Mesothelial cell of epicardium (in vitro differentiated cells): ENCODE measurements around the gene WDR31. TPM values are rescaled to one million over a fixed set of nuclear protein-coding genes. Genes with fewer than 3 reads are reported as not detected.
"Not testable (repeated sequence)": the region's sequence is repeated elsewhere in the genome, so short reads cannot be mapped to it uniquely, and the experiment has no call there.

Experiments
- DNase-seq, 2 experiments: peaks; one replicate each; pipeline ENCODE4 v3.0.0; 2021; ENCODE audit warnings: low spot score in 2 of 2; ENCODE audit not compliant: unreplicated experiment in 2 of 2
- H3K27ac Mint-ChIP-seq: 2 replicates; pipeline ENCODE4 v1.8.0; 2021; ENCODE audit warnings: mixed read lengths
- H3K27me3 Mint-ChIP-seq: 2 replicates; pipeline ENCODE4 v1.8.0; 2021; ENCODE audit warnings: low read depth, mixed read lengths
- H3K36me3 Mint-ChIP-seq: 2 replicates; pipeline ENCODE4 v1.8.0; 2021; ENCODE audit warnings: mixed read lengths
- H3K4me1 Mint-ChIP-seq: 2 replicates; pipeline ENCODE4 v1.8.0; 2021; ENCODE audit warnings: mixed read lengths
- H3K4me3 Mint-ChIP-seq: 2 replicates; pipeline ENCODE4 v1.8.0; 2021; ENCODE audit warnings: mild to moderate bottlenecking, moderate library complexity, mixed read lengths
- H3K9me3 Mint-ChIP-seq: 2 replicates; pipeline ENCODE4 v1.8.0; 2021; ENCODE audit warnings: mixed read lengths
- total RNA-seq: library from RNA; stranded (reverse); gene quantifications from 3 replicates; pipeline ENCODE4 v1.2.1, GENCODE V29; 2021
- TF ChIP-seq, protein P1 (sequence below): fragments of 200-600 bp; sonication (generic); IDR thresholded peaks from one replicate; pipeline ENCODE4 v1.5.0; 2021; ENCODE audit warnings: antibody characterized with exemption; ENCODE audit not compliant: unreplicated experiment

Gene WDR31
- total RNA-seq, 1 donor from 2014 or later, result 4.5 TPM

- DNase-seq, result no peak
- TF ChIP-seq, protein P1, sequence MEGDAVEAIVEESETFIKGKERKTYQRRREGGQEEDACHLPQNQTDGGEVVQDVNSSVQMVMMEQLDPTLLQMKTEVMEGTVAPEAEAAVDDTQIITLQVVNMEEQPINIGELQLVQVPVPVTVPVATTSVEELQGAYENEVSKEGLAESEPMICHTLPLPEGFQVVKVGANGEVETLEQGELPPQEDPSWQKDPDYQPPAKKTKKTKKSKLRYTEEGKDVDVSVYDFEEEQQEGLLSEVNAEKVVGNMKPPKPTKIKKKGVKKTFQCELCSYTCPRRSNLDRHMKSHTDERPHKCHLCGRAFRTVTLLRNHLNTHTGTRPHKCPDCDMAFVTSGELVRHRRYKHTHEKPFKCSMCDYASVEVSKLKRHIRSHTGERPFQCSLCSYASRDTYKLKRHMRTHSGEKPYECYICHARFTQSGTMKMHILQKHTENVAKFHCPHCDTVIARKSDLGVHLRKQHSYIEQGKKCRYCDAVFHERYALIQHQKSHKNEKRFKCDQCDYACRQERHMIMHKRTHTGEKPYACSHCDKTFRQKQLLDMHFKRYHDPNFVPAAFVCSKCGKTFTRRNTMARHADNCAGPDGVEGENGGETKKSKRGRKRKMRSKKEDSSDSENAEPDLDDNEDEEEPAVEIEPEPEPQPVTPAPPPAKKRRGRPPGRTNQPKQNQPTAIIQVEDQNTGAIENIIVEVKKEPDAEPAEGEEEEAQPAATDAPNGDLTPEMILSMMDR, result no peak
- Mint-ChIP-seq H3K4me1 (peaks cover 9% of the 10 kb centered on the region), H3K36me3 (no peaks in the 10 kb centered on the region), H3K9me3 (no peaks in the 10 kb centered on the region), H3K4me3 (no peak overlapping the region), H3K27ac (no peak overlapping the region), H3K27me3 (peaks cover 3% of the 10 kb centered on the region)
Observed at GRCh38 chr9:113298311-113298710, 41.8 kb downstream of the WDR31 start.

DNA sequence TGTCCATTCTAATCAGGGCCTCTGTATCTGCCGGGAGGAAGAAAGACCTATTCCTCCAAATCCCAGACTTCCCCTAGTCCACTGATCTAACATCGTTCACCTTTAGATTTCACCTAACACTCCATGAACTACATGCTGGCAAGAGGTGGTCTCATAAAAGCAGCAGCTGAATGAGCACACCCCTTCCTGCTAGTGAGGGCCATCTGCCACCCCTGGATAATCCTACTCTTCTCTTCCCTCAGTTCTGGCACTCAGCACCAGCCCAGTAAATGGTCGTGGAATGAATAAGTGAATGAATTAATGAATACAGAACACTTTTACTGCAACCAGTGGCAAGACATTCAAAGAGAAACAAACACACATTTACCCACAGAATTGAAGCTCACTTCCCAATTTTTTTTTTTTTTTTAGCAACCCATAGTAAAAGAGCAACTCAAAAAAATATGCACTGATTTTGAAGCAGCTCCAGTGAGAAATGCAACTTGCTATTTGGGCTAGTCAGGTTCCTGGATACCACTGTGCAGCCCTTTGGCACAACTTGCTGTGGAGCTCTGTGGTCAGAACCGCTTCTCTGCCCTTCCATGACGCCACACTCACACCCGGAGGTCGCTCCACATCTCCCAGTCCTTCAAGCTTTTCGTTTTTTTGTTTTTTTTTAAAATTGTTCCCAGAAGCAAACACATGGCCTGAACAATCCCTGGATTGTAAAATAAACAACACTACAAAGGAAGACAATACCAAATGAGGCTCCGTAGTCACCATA is 43.1 kb downstream of the WDR31 start:
- no peaks in the 10 kb centered on the region for H3K9me3 Mint-ChIP-seq
- no peak for DNase-seq
- no peak overlapping the region for H3K27ac Mint-ChIP-seq
- peaks cover 9% of the 10 kb centered on the region for H3K4me1 Mint-ChIP-seq
- H3K36me3 Mint-ChIP-seq, result peaks cover 2% of the 10 kb centered on the region
- H3K4me3 Mint-ChIP-seq, result no peak overlapping the region
- H3K27me3 Mint-ChIP-seq, result peaks cover 3% of the 10 kb centered on the region
- TF ChIP-seq, protein P1, result no peak

- not testable (repeated sequence) for H3K36me3 Mint-ChIP-seq, H3K27ac Mint-ChIP-seq, H3K4me3 Mint-ChIP-seq, H3K27me3 Mint-ChIP-seq, H3K4me1 Mint-ChIP-seq, DNase-seq, H3K9me3 Mint-ChIP-seq
Observed at GRCh38 chr9:113296247-113296646, 43.8 kb downstream of the WDR31 start.

- H3K9me3 Mint-ChIP-seq, result no peaks in the 10 kb centered on the region
- H3K4me1 Mint-ChIP-seq, result no peaks in the 10 kb centered on the region
- no peak overlapping the region for H3K27ac Mint-ChIP-seq
- TF ChIP-seq, protein P1, result no peak
- no peaks in the 10 kb centered on the region for H3K27me3 Mint-ChIP-seq
- DNase-seq, result no peak
- peaks cover 28% of the 10 kb centered on the region for H3K36me3 Mint-ChIP-seq
- no peak overlapping the region for H3K4me3 Mint-ChIP-seq
Observed at GRCh38 chr9:113293285-113293878, 46.7 kb downstream of the WDR31 start.

DNA sequence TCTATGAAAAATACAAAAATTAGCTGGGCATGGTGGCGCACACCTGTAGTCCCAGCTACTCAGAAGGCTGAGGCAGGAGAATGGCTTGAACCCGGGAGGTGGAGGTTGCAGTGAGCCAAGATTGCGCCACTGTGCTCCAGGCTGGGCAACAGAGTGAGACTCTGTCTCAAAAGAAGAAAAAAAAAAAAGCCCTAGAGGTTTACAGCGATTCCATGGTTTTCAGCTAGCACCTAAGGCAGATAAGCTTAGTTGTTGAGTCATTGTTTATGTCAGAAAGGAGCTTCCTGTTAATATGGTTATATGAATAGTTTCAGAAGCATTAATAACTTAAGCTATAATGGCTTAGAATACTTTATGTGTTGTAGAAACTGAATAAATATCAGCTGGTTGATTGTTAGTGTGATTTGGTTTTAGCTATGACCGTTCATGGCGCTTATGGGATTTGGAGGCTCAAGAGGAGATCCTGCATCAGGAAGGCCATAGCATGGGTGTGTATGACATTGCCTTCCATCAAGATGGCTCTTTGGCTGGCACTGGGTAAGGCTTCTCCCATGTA is 49.9 kb downstream of the WDR31 start:
- no peak for DNase-seq
- Mint-ChIP-seq H3K27me3 (no peaks in the 10 kb centered on the region), H3K36me3 (peaks cover 39% of the 10 kb centered on the region), H3K27ac (no peak overlapping the region), H3K9me3 (no peaks in the 10 kb centered on the region), H3K4me3 (no peak overlapping the region), H3K4me1 (no peaks in the 10 kb centered on the region)
- TF ChIP-seq, protein P1, result no peak

DNA sequence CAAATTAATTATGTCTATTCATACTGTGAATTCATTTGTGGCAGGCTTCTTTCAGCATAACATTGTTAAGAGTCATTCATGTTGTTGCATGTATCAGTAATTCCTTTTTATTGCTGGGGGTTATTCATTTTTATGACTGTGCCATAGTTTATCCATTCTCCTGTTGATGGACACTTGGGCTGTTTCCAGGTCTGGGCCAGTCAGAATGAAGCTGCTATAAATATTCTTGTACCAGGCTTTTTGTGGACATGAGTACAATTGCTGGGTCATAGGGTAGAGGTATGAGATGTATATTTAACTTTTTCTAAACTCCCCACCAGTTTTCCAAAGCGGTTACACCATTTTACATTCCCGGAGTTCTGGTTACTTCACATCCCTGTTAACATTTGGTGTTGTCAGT is 51.0 kb downstream of the WDR31 start:
- Mint-ChIP-seq H3K27ac (no peak overlapping the region), H3K4me3 (no peak overlapping the region), H3K9me3 (no peaks in the 10 kb centered on the region), H3K36me3 (peaks cover 48% of the 10 kb centered on the region), H3K4me1 (no peaks in the 10 kb centered on the region), H3K27me3 (no peaks in the 10 kb centered on the region)
- TF ChIP-seq, protein P1, result no peak
- no peak for DNase-seq
